ENCODE measurements around the gene MYH15. TPM values are rescaled to one million over a fixed set of nuclear protein-coding genes. Genes with fewer than 3 reads are reported as not detected.

MYH15 gene
- total and polyA plus RNA-seq, 10 of the 15 experiments (the other 5 are each of a cell fraction or from before 2014, with no cell fraction given) = 0.05 to 0.27 (median 0.09) TPM; not detected in 1

DNA sequence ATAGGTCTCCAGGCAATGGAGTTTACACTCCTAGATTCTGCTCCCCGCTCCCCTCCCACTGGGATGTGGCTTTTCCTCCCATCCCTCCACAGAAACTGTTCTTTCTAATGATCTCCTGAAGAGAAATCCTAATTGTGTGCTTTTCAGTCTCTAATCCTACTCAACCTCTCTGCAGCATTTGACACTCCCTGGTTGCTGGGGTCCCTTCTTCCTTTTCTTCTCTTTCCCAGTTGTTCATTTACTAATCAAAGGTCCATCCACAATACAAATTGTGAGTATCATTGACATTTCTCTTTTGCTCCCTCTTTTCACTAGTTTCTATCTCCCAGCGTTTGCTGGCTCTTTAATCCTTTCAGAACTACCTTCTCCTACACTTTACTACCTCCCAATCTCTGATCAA lies 6.5 kb upstream of the MYH15 start (continued):
- TF ChIP-seq, protein P1, sequence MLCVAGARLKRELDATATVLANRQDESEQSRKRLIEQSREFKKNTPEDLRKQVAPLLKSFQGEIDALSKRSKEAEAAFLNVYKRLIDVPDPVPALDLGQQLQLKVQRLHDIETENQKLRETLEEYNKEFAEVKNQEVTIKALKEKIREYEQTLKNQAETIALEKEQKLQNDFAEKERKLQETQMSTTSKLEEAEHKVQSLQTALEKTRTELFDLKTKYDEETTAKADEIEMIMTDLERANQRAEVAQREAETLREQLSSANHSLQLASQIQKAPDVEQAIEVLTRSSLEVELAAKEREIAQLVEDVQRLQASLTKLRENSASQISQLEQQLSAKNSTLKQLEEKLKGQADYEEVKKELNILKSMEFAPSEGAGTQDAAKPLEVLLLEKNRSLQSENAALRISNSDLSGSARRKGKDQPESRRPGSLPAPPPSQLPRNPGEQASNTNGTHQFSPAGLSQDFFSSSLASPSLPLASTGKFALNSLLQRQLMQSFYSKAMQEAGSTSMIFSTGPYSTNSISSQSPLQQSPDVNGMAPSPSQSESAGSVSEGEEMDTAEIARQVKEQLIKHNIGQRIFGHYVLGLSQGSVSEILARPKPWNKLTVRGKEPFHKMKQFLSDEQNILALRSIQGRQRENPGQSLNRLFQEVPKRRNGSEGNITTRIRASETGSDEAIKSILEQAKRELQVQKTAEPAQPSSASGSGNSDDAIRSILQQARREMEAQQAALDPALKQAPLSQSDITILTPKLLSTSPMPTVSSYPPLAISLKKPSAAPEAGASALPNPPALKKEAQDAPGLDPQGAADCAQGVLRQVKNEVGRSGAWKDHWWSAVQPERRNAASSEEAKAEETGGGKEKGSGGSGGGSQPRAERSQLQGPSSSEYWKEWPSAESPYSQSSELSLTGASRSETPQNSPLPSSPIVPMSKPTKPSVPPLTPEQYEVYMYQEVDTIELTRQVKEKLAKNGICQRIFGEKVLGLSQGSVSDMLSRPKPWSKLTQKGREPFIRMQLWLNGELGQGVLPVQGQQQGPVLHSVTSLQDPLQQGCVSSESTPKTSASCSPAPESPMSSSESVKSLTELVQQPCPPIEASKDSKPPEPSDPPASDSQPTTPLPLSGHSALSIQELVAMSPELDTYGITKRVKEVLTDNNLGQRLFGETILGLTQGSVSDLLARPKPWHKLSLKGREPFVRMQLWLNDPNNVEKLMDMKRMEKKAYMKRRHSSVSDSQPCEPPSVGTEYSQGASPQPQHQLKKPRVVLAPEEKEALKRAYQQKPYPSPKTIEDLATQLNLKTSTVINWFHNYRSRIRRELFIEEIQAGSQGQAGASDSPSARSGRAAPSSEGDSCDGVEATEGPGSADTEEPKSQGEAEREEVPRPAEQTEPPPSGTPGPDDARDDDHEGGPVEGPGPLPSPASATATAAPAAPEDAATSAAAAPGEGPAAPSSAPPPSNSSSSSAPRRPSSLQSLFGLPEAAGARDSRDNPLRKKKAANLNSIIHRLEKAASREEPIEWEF (IDR thresholded peaks at IDR 0.05; ENCODE audit: insufficient replicate concordance, low read depth, low read length) = no peak

DNA sequence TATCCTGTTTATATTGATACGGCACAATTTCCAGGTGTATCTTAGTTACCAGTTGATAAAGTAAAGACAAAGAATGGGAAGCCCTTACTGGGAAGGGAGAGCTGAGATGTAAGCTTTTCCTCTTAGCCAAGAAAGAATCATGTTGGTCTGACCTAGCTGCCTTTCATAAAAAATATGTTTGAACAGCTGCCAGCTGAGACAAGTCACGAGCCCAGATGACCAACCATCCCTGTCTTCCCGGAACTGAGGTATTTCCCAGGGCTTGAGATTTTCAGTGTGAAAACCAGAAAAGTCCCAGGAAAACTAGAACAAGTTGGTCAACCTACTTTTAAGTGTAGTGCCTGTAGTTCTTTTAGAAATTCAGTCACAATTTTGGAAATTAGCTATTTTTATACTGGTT lies 3.6 kb upstream of the MYH15 start:
- Histone ChIP-seq H3K9me3 (replicated peaks; ENCODE audit: control insufficient read depth, insufficient read depth, low read length) (no peaks in the 10 kb centered on the region), H3K27ac (ENCODE audit: control insufficient read depth, insufficient read depth) (no peak overlapping the region), H3K27me3 (replicated peaks in 1 of 2; ENCODE audit: control insufficient read depth in 2 of 2, insufficient read depth in 2 of 2, low read length in 1 of 2) (no peaks in the 10 kb centered on the region), H3K9ac (ENCODE audit: control insufficient read depth, insufficient read depth, low read length) (no peak overlapping the region), H3K36me3 (ENCODE audit: control insufficient read depth in 2 of 2, insufficient read depth in 2 of 2, low read length in 1 of 2) (no peaks in the 10 kb centered on the region), H3K4me1 (ENCODE audit: control insufficient read depth, insufficient read depth, low read length) (no peaks in the 10 kb centered on the region), H3K4me3 (no peak overlapping the region), H4K20me1 (ENCODE audit: control insufficient read depth, insufficient read depth) (no peaks in the 10 kb centered on the region), H3K4me2 (ENCODE audit: control insufficient read depth, insufficient read depth) (no peak overlapping the region), H3K79me2 (ENCODE audit: control insufficient read depth, insufficient read depth, low read length) (no peaks in the 10 kb centered on the region), H2AFZ (ENCODE audit: control insufficient read depth, low read depth, low read length) (no peak overlapping the region)
- CTCF ChIA-PET = interaction anchor here (0.8 to 3.6 kb wide), 4 partner anchors 9 to 38 kb away, joined by 4 to 14 read pairs (median 4); no protein-coding TSS in a partner anchor
- ATAC-seq (no peak), DNase-seq (ENCODE audit: low read depth, low spot score) (no peak), FAIRE-seq (no peak)
- 66% methylated on average over 3 of the region's 3 CpGs for WGBS (ENCODE audit: insufficient coverage, insufficient replicate concordance, low lambda C conversion rate, missing lambda C conversion rate)
- POLR2A ChIA-PET = no interaction called here
- TF ChIP-seq SPI1 (IDR thresholded peaks at IDR 0.05; ENCODE audit: borderline replicate concordance, insufficient read depth, low read depth, low read length) = no peak
- no peak for TF ChIP-seq SUZ12 (IDR thresholded peaks at IDR 0.05; ENCODE audit: unreplicated experiment)
- TF ChIP-seq BRCA1 (IDR thresholded peaks at IDR 0.05; ENCODE audit: low read depth, low read length) = no peak
- TF ChIP-seq CHD4 (IDR thresholded peaks at IDR 0.05) = no peak
- no peak for TF ChIP-seq ZNF622 (IDR thresholded peaks at IDR 0.05)
- SMC1A ChIA-PET (ENCODE audit: uncharacterized antibody, unreplicated experiment) = interaction anchor here (0.8 to 1.0 kb wide), 2 partner anchors 9 to 39 kb away, joined by 3 read pairs; no protein-coding TSS in a partner anchor
- RAD21 ChIA-PET (ENCODE audit: unreplicated experiment) = interaction anchor here (1.2 kb wide), 1 partner anchor 101 kb away, joined by 3 read pairs; no protein-coding TSS in a partner anchor
- in situ Hi-C loops (cut with MboI) (no loop called here), intact Hi-C loops (cut with micrococcal nuclease; ENCODE audit: unreplicated experiment) (no loop called here)
- BruUV-seq (replicated peaks) = no TSS peak

All from GM12878 (cell line).